Measurements from ENCODE around the gene AMZ2. TPM values are rescaled to one million over a fixed set of nuclear protein-coding genes. Genes with fewer than 3 reads are reported as not detected.

The AMZ2 gene
- total RNA-seq, 1 donor from 2014 or later = 75.7 TPM

DNA sequence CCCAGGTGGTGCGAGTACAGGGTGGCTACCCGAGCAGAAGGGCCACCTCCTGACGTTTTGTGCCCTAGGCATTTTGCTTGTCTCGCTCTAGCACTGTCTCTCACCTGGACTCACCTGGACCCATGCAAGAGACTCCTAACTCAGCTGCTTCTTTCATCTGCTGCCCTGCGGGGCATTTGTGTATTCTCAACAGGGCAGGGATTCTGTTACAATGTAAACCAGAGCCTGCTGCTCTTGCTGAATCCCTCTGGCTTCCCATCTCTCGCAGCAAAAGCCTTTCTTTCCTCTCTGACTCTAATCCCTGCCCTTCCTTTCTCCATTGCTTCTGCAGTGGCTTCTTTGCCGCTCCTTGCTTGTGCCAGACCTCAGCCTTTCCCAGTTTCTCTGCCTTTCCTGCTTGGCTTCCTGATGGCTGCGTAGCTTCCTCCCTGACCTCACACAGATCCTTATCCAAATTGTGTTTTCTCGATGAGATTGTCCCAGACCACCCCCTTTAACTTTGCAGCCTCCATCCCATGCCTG lies 53.7 kb downstream of the AMZ2 start:
- H3K9me3 Mint-ChIP-seq = no peaks in the 10 kb centered on the region
- no peak for DNase-seq (ENCODE audit: low spot score)
- no peak overlapping the region for H3K27ac Mint-ChIP-seq
- peaks cover 18% of the 10 kb centered on the region for H3K27me3 Mint-ChIP-seq (ENCODE audit: insufficient read depth)
- H3K4me3 Mint-ChIP-seq = no peak overlapping the region
- peaks cover 29% of the 10 kb centered on the region for H3K4me1 Mint-ChIP-seq (ENCODE audit: low read depth)
- intact Hi-C loops (cut with micrococcal nuclease) = no loop called here
- peaks cover 4% of the 10 kb centered on the region for H3K36me3 Mint-ChIP-seq (ENCODE audit: low read depth)

DNA sequence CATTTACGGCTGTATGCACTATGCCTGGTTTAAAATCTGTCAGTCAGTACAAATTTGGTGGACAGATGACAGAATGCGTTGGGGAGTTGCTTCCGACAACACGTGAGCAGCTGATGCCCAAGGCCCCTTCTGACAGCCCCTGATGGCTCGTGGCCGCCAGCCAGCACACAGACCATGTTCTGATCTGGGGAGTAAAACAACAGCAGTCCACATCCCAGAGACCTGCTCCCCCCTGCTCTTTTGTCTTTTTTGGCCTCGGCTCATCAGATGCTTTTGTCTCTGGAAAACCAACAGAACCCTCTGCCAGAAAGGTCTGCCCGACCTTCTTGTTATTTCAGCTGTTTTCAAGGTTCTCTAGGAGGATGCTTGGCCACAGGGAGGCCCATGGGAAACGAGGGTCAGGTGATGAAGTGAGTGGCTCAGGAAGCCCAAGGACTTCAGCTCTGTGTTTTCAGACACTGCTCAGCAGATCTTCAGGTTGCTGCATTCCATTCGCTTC lies 54.3 kb downstream of the AMZ2 start:
- intact Hi-C loops (cut with micrococcal nuclease) = no loop called here
- Mint-ChIP-seq H3K36me3 (ENCODE audit: low read depth) (peaks cover 4% of the 10 kb centered on the region), H3K4me3 (no peak overlapping the region), H3K27ac (no peak overlapping the region), H3K4me1 (ENCODE audit: low read depth) (peaks cover 23% of the 10 kb centered on the region), H3K27me3 (ENCODE audit: insufficient read depth) (peaks cover 18% of the 10 kb centered on the region), H3K9me3 (no peaks in the 10 kb centered on the region)
- DNase-seq (ENCODE audit: low spot score) = no peak

DNA sequence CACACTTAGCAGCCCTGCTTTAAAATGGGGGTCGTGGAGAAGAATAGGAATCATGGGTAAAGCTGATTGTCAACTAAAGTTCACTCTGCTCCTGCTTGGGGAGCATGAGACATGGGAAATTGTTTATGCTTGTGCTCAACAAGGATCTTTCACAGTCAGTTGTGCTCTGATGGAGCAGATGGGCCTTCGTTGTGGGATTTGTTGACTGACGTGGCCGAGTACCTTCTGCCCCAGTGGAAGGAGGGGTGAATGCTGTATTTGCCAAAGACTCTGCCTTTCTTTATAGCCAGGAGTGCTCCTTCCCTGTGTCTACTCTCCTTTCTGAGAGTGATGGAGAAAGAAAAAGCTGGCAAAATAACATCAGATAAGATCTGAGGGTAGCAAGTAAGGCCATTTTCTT lies 54.8 kb downstream of the AMZ2 start:
- Mint-ChIP-seq H3K4me1 (ENCODE audit: low read depth) (peaks cover 18% of the 10 kb centered on the region), H3K27me3 (ENCODE audit: insufficient read depth) (peaks cover 18% of the 10 kb centered on the region), H3K36me3 (ENCODE audit: low read depth) (peaks cover 7% of the 10 kb centered on the region), H3K4me3 (no peak overlapping the region), H3K9me3 (no peaks in the 10 kb centered on the region), H3K27ac (no peak overlapping the region)
- DNase-seq (ENCODE audit: low spot score) = no peak
- intact Hi-C loops (cut with micrococcal nuclease) = no loop called here

DNA sequence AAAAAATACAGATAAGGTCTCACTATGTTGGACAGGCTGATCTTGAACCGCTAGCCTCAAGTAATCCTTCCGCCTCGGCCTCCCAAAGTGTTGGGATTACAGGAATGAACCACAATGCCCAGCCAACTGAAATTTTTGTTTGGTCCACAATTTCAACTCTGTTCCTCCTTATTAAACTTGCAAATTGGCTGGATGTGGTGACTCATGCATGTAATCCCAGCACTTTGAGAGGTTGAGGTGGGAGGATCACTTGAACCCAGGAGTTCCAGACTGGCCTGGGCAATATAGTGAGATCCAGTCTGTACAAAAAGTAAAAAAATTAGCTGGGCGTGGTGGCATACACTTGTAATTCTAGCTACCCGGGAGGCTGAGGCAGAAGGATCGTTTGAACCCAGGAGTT lies 56.9 kb downstream of the AMZ2 start:
- no peak for DNase-seq (ENCODE audit: low spot score)
- Mint-ChIP-seq H3K9me3 (no peaks in the 10 kb centered on the region), H3K27me3 (ENCODE audit: insufficient read depth) (peaks cover 18% of the 10 kb centered on the region), H3K36me3 (ENCODE audit: low read depth) (peaks cover 6% of the 10 kb centered on the region), H3K4me1 (ENCODE audit: low read depth) (peaks cover 16% of the 10 kb centered on the region), H3K4me3 (no peak overlapping the region), H3K27ac (no peak overlapping the region)
- intact Hi-C loops (cut with micrococcal nuclease) = no loop called here

DNA sequence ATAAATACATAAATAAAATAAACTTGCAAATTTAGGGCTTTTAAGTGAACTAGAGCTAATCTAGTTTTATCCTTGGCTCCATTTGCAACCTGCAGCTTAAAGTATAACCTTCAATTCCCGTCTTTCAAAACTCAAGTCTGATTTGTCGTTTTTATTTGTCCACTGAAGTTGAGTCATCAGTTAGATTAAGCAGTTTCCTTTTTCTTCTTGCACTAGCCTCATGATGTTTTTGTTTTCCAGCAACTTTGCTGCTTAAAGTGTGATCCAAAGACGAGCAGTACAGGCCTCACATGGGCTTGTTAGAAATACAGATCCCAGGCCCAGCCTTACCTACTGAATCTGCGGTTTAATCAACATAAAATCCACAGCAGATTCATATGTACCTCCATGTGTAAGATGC lies 57.3 kb downstream of the AMZ2 start:
- intact Hi-C loops (cut with micrococcal nuclease) = no loop called here
- H3K36me3 Mint-ChIP-seq (ENCODE audit: low read depth) = peaks cover 6% of the 10 kb centered on the region
- no peak overlapping the region for H3K4me3 Mint-ChIP-seq
- DNase-seq (ENCODE audit: low spot score) = no peak
- H3K9me3 Mint-ChIP-seq = no peaks in the 10 kb centered on the region
- H3K27me3 Mint-ChIP-seq (ENCODE audit: insufficient read depth) = peaks cover 18% of the 10 kb centered on the region
- H3K4me1 Mint-ChIP-seq (ENCODE audit: low read depth) = peaks cover 19% of the 10 kb centered on the region
- H3K27ac Mint-ChIP-seq = no peak overlapping the region

Other genes starting within 250 kb of the AMZ2 start
- 205 and 224 TPM in 2 replicates for gene KPNA2, start 212.3 kb upstream of the AMZ2 start, total RNA-seq
- gene SLC16A6, start 43.1 kb downstream of the AMZ2 start, total RNA-seq = 3.0 and 3.8 TPM in 2 replicates
- 5.5 and 6.7 TPM in 2 replicates for gene ARSG, start 43.5 kb downstream of the AMZ2 start, total RNA-seq
- gene WIPI1, start 209.5 kb downstream of the AMZ2 start, total RNA-seq = 11.5 and 13.1 TPM in 2 replicates

Data from activated T-helper 1 cell treated with anti-CD3 and anti-CD28 coated beads, Interleukin-12 subunit alpha, Interleukin-12 subunit beta, Interleukin-2, Interleukin-4 antibody, amounts not matched to agents 30 ng/mL and 10 ng/mL and 1 ng/mL, durations not matched to agents 14 hours and 24 hours and 36 hours (primary cell).